Measurements from ENCODE around the gene CASQ1. TPM values are rescaled to one million over a fixed set of nuclear protein-coding genes. Genes with fewer than 3 reads are reported as not detected.

CASQ1 gene
- total RNA-seq, 1 experiment from 2014 or later: not detected

- intact Hi-C loops (cut with micrococcal nuclease; ENCODE audit: unreplicated experiment): no loop called here
- Histone ChIP-seq H3K27me3 (replicated peaks; ENCODE audit: control insufficient read depth, insufficient read depth, low read length) (no peaks in the 10 kb centered on the region), H3K4me1 (no peaks in the 10 kb centered on the region), H3K9me3 (no peaks in the 10 kb centered on the region), H3K4me3 (ENCODE audit: low read depth, low read length) (no peak overlapping the region), H3K36me3 (ENCODE audit: control insufficient read depth, insufficient read depth, low read length) (no peaks in the 10 kb centered on the region; the same call in 1 of the 2 replicates)
- no peak for DNase-seq
- Mint-ChIP-seq H3K4me3 (ENCODE audit: unreplicated experiment) (no peak overlapping the region), H3K36me3 (ENCODE audit: insufficient read depth, unreplicated experiment) (peaks cover 55% of the 10 kb centered on the region), H3K9me3 (ENCODE audit: unreplicated experiment) (no peaks in the 10 kb centered on the region), H3K27me3 (ENCODE audit: insufficient read depth, unreplicated experiment) (no peaks in the 10 kb centered on the region), H3K4me1 (ENCODE audit: low read depth, unreplicated experiment) (no peaks in the 10 kb centered on the region), H3K27ac (ENCODE audit: unreplicated experiment) (no peak overlapping the region)
- ChIA-PET POLR2A (no interaction called here), CTCF (no interaction called here)
- no peak for TF ChIP-seq CTCF (IDR thresholded peaks at IDR 0.05; ENCODE audit: insufficient read depth in 1 of 2, low read depth in 1 of 2, low read length in 1 of 2, severe bottlenecking in 1 of 2, unreplicated experiment in 1 of 2)
- BruUV-seq (replicated peaks): no TSS peak
Measured at GRCh38 chr1:160236806-160237205, 46.4 kb downstream of the CASQ1 start.

DNA sequence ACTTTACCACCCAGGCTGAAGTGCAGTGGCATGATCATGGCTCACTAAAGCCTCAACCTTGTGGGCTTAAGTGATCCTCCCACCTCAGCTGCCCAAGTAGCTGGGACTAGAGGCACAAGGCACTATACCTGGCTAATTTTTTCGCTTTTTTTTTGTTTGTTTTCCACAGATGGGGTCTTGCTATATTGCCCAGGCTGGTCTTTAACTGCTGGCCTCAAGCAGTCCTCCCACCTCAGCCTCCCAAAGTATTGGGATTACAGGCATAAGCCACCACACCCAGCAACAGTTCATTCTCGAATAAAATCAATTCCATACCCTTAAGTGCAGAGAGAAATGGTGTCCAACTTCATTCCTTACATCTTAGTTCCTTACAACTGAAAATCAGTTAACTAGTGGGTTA is 47.2 kb downstream of the CASQ1 start:
- no TSS peak for BruUV-seq (replicated peaks)
- H3K36me3 Mint-ChIP-seq (ENCODE audit: insufficient read depth, unreplicated experiment): peaks cover 54% of the 10 kb centered on the region

GRCh38 chr1:160238408-160238807 is 48.0 kb downstream of the CASQ1 start:
- DNase-seq: no peak
- ChIA-PET POLR2A (interaction anchor here (0.5 kb wide), 1 partner anchor 11 kb away, joined by 3 read pairs; no protein-coding TSS in a partner anchor), CTCF (no interaction called here)
- Histone ChIP-seq H3K4me1 (no peaks in the 10 kb centered on the region), H3K9me3 (no peaks in the 10 kb centered on the region), H3K4me3 (ENCODE audit: low read depth, low read length) (no peak overlapping the region), H3K36me3 (ENCODE audit: control insufficient read depth, insufficient read depth, low read length) (no peaks in the 10 kb centered on the region; the same call in 1 of the 2 replicates), H3K27me3 (replicated peaks; ENCODE audit: control insufficient read depth, insufficient read depth, low read length) (no peaks in the 10 kb centered on the region)
- BruUV-seq (replicated peaks): no TSS peak
- intact Hi-C loops (cut with micrococcal nuclease; ENCODE audit: unreplicated experiment): no loop called here
- Mint-ChIP-seq H3K36me3 (ENCODE audit: insufficient read depth, unreplicated experiment) (peaks cover 51% of the 10 kb centered on the region), H3K27ac (ENCODE audit: unreplicated experiment) (no peak overlapping the region), H3K27me3 (ENCODE audit: insufficient read depth, unreplicated experiment) (no peaks in the 10 kb centered on the region), H3K4me1 (ENCODE audit: low read depth, unreplicated experiment) (no peaks in the 10 kb centered on the region), H3K9me3 (ENCODE audit: unreplicated experiment) (no peaks in the 10 kb centered on the region), H3K4me3 (ENCODE audit: unreplicated experiment) (no peak overlapping the region)
- TF ChIP-seq CTCF (IDR thresholded peaks at IDR 0.05; ENCODE audit: insufficient read depth in 1 of 2, low read depth in 1 of 2, low read length in 1 of 2, severe bottlenecking in 1 of 2, unreplicated experiment in 1 of 2): no peak

More for the DNA sequence above, 47.2 kb downstream of the CASQ1 start:
- no peaks in the 10 kb centered on the region for H3K27me3 ChIP-seq (replicated peaks; ENCODE audit: control insufficient read depth, insufficient read depth, low read length)
- H3K4me1 Mint-ChIP-seq (ENCODE audit: low read depth, unreplicated experiment): no peaks in the 10 kb centered on the region
- H3K27me3 Mint-ChIP-seq (ENCODE audit: insufficient read depth, unreplicated experiment): no peaks in the 10 kb centered on the region
- no peak for DNase-seq
- ChIA-PET POLR2A (no interaction called here), CTCF (no interaction called here)
- H3K9me3 Mint-ChIP-seq (ENCODE audit: unreplicated experiment): no peaks in the 10 kb centered on the region
- no peak overlapping the region for H3K4me3 Mint-ChIP-seq (ENCODE audit: unreplicated experiment)
- no peak overlapping the region for H3K27ac Mint-ChIP-seq (ENCODE audit: unreplicated experiment)
- no peak overlapping the region for H3K4me3 ChIP-seq (ENCODE audit: low read depth, low read length)
- no peak for TF ChIP-seq CTCF (IDR thresholded peaks at IDR 0.05; ENCODE audit: insufficient read depth in 1 of 2, low read depth in 1 of 2, low read length in 1 of 2, severe bottlenecking in 1 of 2, unreplicated experiment in 1 of 2)
- no peaks in the 10 kb centered on the region for H3K9me3 ChIP-seq
- intact Hi-C loops (cut with micrococcal nuclease; ENCODE audit: unreplicated experiment): no loop called here
- H3K4me1 ChIP-seq: no peaks in the 10 kb centered on the region
- no peaks in the 10 kb centered on the region; the same call in 1 of the 2 replicates for H3K36me3 ChIP-seq (ENCODE audit: control insufficient read depth, insufficient read depth, low read length)
